HG02981 (cell line): ENCODE results near the gene MEIOSIN.
"Not testable (repeated sequence)": the region's sequence is repeated elsewhere in the genome, so short reads cannot be mapped to it uniquely, and the experiment has no call there.

Source experiments
- ATAC-seq: cut with Tn5 transposase; IDR thresholded peaks from one replicate; pipeline ENCODE4 v1.9.1; 2021; ENCODE audit warnings: mild to moderate bottlenecking, moderate library complexity; ENCODE audit not compliant: unreplicated experiment

MEIOSIN gene

GRCh38 chr19:45793876-45794275 is 60.6 kb downstream of the MEIOSIN start:
- ATAC-seq, result no peak

GRCh38 chr19:45794627-45795026 is 61.4 kb downstream of the MEIOSIN start:
- ATAC-seq, result no peak

GRCh38 chr19:45798995-45799517 is 65.8 kb downstream of the MEIOSIN start:
- no peak for ATAC-seq

DNA sequence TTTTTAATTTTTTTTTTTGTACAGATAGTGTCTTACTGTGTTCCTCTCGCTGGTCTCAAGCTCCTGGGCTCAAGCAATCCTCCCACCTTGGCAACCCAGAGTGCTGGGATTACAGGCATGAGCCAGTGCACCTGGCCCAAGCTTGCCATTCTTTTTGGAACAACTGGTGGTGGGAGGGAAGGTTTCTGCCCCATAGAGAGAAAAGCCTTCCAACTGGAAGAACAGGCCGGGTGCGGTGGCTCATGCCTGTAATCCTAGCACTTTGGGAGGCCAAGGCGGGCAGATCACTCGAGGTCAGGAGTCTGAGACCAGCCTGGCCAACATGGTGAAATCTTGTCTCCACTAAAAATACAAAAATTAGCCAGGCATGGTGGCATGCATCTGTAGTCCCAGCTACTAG is 66.3 kb downstream of the MEIOSIN start:
- not testable (repeated sequence) for ATAC-seq

DNA sequence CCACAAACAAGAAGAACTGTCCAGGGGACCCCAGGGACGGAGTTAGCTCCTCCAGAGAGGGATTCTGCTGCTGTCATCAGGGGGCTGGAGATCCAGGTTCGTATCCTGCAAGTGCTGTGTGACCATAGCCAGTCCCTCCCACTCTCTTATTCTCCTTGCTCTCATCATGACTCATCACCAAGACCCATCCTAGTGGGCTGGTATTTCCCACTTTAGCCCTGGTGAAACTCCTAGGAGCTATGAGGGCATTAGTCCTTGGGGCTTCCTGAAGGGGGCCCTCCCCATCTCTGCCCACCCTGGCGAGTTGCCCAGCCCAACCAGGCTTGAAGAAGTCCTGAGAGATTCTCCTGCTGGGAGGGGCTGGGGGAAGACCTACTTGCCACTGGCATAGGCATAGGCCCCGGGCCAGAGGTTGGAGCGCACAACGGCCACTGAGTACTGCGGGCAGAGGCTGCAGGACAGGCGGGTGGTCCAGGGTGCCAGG is 66.9 kb downstream of the MEIOSIN start:
- ATAC-seq, result no peak

DNA sequence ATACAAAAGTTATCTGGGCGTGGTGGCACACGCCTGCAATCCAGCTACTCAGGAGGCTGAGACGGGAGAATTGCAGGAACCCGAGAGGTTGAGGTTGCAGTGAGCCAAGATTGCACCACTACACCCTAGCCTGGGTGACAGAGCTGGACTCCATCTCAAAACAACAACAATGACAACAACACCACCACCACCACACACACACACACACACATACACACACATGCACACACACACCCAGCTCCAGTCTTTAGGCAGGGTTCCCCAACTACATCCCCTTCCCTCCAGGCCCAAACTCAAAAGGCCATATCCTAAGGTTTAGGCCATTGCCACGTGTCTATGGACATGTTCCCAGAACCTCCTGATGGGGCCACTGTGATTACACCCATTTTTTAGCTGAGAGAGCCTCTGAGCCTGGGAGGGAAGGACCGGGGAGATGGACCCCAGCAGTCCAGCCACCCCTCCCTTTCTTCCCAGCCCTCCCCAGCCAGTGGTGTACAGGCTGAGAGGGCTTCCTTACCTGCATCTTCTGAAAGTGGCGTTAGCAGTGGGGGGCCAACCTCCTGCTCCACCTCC is 68.5 kb downstream of the MEIOSIN start:
- ATAC-seq, result no peak

- no peak for ATAC-seq
Observed at GRCh38 chr19:45804140-45804958, 71.1 kb downstream of the MEIOSIN start.

- no peak for ATAC-seq
Observed at GRCh38 chr19:45804959-45805230, 71.7 kb downstream of the MEIOSIN start.

DNA sequence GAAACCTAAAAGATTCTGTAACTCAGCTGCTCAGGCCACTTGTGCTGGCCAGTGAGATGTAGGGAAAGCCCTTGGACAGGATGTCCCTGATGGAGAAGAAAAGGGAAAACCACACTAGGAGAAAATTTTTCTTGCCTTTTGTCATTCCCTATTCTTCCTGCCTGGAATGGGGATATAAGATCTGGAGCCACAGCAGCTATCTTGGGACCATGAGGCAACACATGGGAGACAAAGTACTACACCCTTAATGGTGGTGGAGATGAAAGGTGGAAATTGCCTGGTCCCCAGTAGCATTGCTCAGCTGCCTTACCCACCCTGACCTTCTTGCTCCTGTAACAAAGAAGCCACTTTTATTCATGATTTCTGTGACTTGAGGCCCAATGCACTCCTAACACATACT is 72.5 kb downstream of the MEIOSIN start:
- ATAC-seq, result no peak

DNA sequence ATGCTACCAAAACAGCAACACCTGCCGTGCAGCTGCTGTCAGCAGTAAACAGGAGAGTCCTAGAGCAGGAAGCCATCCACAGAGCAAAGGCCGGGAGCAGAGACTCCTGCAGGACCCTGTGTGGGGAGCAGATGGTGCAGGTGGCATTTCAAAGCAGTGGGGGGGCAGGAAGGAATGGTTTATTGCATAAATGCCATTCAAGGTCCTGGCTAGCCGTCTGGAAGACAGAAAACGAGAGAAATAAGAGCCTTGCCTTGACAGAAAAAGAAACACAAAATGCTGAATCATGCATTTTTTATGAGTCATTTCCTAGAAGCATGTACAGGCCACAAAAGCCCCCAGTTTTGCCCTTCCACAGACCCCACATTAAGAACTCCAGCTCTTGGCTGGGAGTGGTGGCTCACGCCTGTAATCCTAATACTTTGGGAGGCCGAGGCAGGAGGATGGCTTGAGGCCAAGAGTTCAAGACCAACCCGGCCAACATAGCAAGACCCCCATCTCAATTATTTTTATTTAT is 76.5 kb downstream of the MEIOSIN start:
- ATAC-seq, result no peak

GRCh38 chr19:45812297-45812696 is 79.1 kb downstream of the MEIOSIN start:
- ATAC-seq, result no peak
